Measurements from ENCODE around the gene MUC5AC. TPM values are rescaled to one million over a fixed set of nuclear protein-coding genes. Genes with fewer than 3 reads are reported as not detected.

MUC5AC gene
- total and polyA plus RNA-seq, 5 donors: not detected

GRCh38 chr11:1134848-1135445, 22.8 kb upstream of the MUC5AC start:
- Histone ChIP-seq H3K27me3 (ENCODE audit: control insufficient read depth, insufficient read depth) (no peaks in the 10 kb centered on the region), H3K4me1 (ENCODE audit: control insufficient read depth, insufficient read depth, low read length) (no peaks in the 10 kb centered on the region), H3K9me3 (ENCODE audit: control insufficient read depth, low read length) (no peaks in the 10 kb centered on the region), H3K27ac (ENCODE audit: low read length) (no peak overlapping the region), H3K4me3 (ENCODE audit: low read length) (no peak overlapping the region)
- intact Hi-C loops (cut with DNase I): no loop called here
- DNase-seq (no peak), ATAC-seq (no peak)
- WGBS: 74% methylated on average over 1 of the region's 1 CpG

GRCh38 chr11:1138097-1138496, 19.7 kb upstream of the MUC5AC start:
- Histone ChIP-seq H3K4me1 (ENCODE audit: control insufficient read depth, insufficient read depth, low read length) (no peaks in the 10 kb centered on the region), H3K4me3 (ENCODE audit: low read length) (no peak overlapping the region), H3K27ac (ENCODE audit: low read length) (no peak overlapping the region), H3K27me3 (ENCODE audit: control insufficient read depth, insufficient read depth) (no peaks in the 10 kb centered on the region), H3K9me3 (ENCODE audit: control insufficient read depth, low read length) (peaks cover under 1% of the 10 kb centered on the region)
- WGBS: 77% methylated on average over 8 of the region's 8 CpGs
- DNase-seq: no peak
- intact Hi-C loops (cut with DNase I): no loop called here
- ATAC-seq: no peak

GRCh38 chr11:1139441-1140083, 18.2 kb upstream of the MUC5AC start:
- Histone ChIP-seq H3K4me1 (ENCODE audit: control insufficient read depth, insufficient read depth, low read length) (no peaks in the 10 kb centered on the region), H3K4me3 (ENCODE audit: low read length) (no peak overlapping the region), H3K27me3 (ENCODE audit: control insufficient read depth, insufficient read depth) (no peaks in the 10 kb centered on the region), H3K9me3 (ENCODE audit: control insufficient read depth, low read length) (peaks cover 2% of the 10 kb centered on the region), H3K27ac (ENCODE audit: low read length) (no peak overlapping the region)
- DNase-seq (no peak), ATAC-seq (peak in 1 of 2 donors; percentile 68)
- intact Hi-C loops (cut with DNase I): no loop called here
- WGBS: 55% methylated on average over 12 of the region's 12 CpGs

GRCh38 chr11:1140642-1141490, 16.9 kb upstream of the MUC5AC start:
- H3K4me1 ChIP-seq (ENCODE audit: control insufficient read depth, insufficient read depth, low read length): no peaks in the 10 kb centered on the region
- H3K4me3 ChIP-seq (ENCODE audit: low read length): no peak overlapping the region
- no peak overlapping the region for H3K27ac ChIP-seq (ENCODE audit: low read length)
- DNase-seq: peak in 1 of 3 donors; percentile 9
- H3K27me3 ChIP-seq (ENCODE audit: control insufficient read depth, insufficient read depth): no peaks in the 10 kb centered on the region
- intact Hi-C loops (cut with DNase I): no loop called here
- WGBS: 78% methylated on average over 18 of the region's 18 CpGs
- peaks cover 2% of the 10 kb centered on the region for H3K9me3 ChIP-seq (ENCODE audit: control insufficient read depth, low read length)
- no peak for ATAC-seq

- ATAC-seq (no peak), DNase-seq (no peak)
- intact Hi-C loops (cut with DNase I): no loop called here
- no peaks in the 10 kb centered on the region for H3K27me3 ChIP-seq (ENCODE audit: control insufficient read depth, insufficient read depth)
- H3K9me3 ChIP-seq (ENCODE audit: control insufficient read depth, low read length): peaks cover 2% of the 10 kb centered on the region
- WGBS: 91% methylated on average over 21 of the region's 21 CpGs
- H3K4me1 ChIP-seq (ENCODE audit: control insufficient read depth, insufficient read depth, low read length): no peaks in the 10 kb centered on the region
- no peak overlapping the region for H3K4me3 ChIP-seq (ENCODE audit: low read length)
- no peak overlapping the region for H3K27ac ChIP-seq (ENCODE audit: low read length)
Observed at GRCh38 chr11:1146365-1146764, 11.4 kb upstream of the MUC5AC start.

- intact Hi-C loops (cut with DNase I): no loop called here
- DNase-seq (no peak), ATAC-seq (no peak)
- H3K27ac ChIP-seq (ENCODE audit: low read length): no peak overlapping the region
- H3K4me1 ChIP-seq (ENCODE audit: control insufficient read depth, insufficient read depth, low read length): no peaks in the 10 kb centered on the region
- H3K4me3 ChIP-seq (ENCODE audit: low read length): no peak overlapping the region
- 94% methylated on average over 6 of the region's 6 CpGs for WGBS
- peaks cover 2% of the 10 kb centered on the region for H3K9me3 ChIP-seq (ENCODE audit: control insufficient read depth, low read length)
- no peaks in the 10 kb centered on the region for H3K27me3 ChIP-seq (ENCODE audit: control insufficient read depth, insufficient read depth)
Observed at GRCh38 chr11:1147792-1148191, 10.0 kb upstream of the MUC5AC start.

- H3K4me1 ChIP-seq (ENCODE audit: control insufficient read depth, insufficient read depth, low read length): no peaks in the 10 kb centered on the region
- no peak overlapping the region for H3K27ac ChIP-seq (ENCODE audit: low read length)
- WGBS: 89% methylated on average over 8 of the region's 8 CpGs
- ATAC-seq (no peak), DNase-seq (no peak)
- H3K9me3 ChIP-seq (ENCODE audit: control insufficient read depth, low read length): no peaks in the 10 kb centered on the region
- H3K4me3 ChIP-seq (ENCODE audit: low read length): no peak overlapping the region
- intact Hi-C loops (cut with DNase I): no loop called here
- no peaks in the 10 kb centered on the region for H3K27me3 ChIP-seq (ENCODE audit: control insufficient read depth, insufficient read depth)
Observed at GRCh38 chr11:1148752-1149180, 9.0 kb upstream of the MUC5AC start.

GRCh38 chr11:1149545-1149944, 8.2 kb upstream of the MUC5AC start:
- H3K4me3 ChIP-seq (ENCODE audit: low read length): no peak overlapping the region
- H3K27me3 ChIP-seq (ENCODE audit: control insufficient read depth, insufficient read depth): no peaks in the 10 kb centered on the region
- 90% methylated on average over 16 of the region's 16 CpGs for WGBS
- intact Hi-C loops (cut with DNase I): no loop called here
- H3K27ac ChIP-seq (ENCODE audit: low read length): no peak overlapping the region
- no peaks in the 10 kb centered on the region for H3K4me1 ChIP-seq (ENCODE audit: control insufficient read depth, insufficient read depth, low read length)
- no peak for ATAC-seq
- no peaks in the 10 kb centered on the region for H3K9me3 ChIP-seq (ENCODE audit: control insufficient read depth, low read length)
- no peak for DNase-seq

GRCh38 chr11:1150116-1150515, 7.6 kb upstream of the MUC5AC start:
- no peak overlapping the region for H3K27ac ChIP-seq (ENCODE audit: low read length)
- no peaks in the 10 kb centered on the region for H3K4me1 ChIP-seq (ENCODE audit: control insufficient read depth, insufficient read depth, low read length)
- DNase-seq: no peak
- H3K9me3 ChIP-seq (ENCODE audit: control insufficient read depth, low read length): no peaks in the 10 kb centered on the region
- no peak for ATAC-seq
- no peaks in the 10 kb centered on the region for H3K27me3 ChIP-seq (ENCODE audit: control insufficient read depth, insufficient read depth)
- intact Hi-C loops (cut with DNase I): no loop called here
- 90% methylated on average over 10 of the region's 10 CpGs for WGBS
- H3K4me3 ChIP-seq (ENCODE audit: low read length): no peak overlapping the region

GRCh38 chr11:1150769-1151365, 6.9 kb upstream of the MUC5AC start:
- peak in 1 of 3 donors; percentile 62 for DNase-seq
- H3K27me3 ChIP-seq (ENCODE audit: control insufficient read depth, insufficient read depth): no peaks in the 10 kb centered on the region
- no peak overlapping the region for H3K4me3 ChIP-seq (ENCODE audit: low read length)
- 27% methylated on average over 18 of the region's 18 CpGs for WGBS
- H3K4me1 ChIP-seq (ENCODE audit: control insufficient read depth, insufficient read depth, low read length): no peaks in the 10 kb centered on the region
- no peaks in the 10 kb centered on the region for H3K9me3 ChIP-seq (ENCODE audit: control insufficient read depth, low read length)
- peak; percentile 35 to 82 for ATAC-seq
- intact Hi-C loops (cut with DNase I): no loop called here
- H3K27ac ChIP-seq (ENCODE audit: low read length): no peak overlapping the region
